Activated CD4-positive, alpha-beta T cell treated with anti-CD3 and anti-CD28 coated beads, Interleukin-2, amount 10 ng/mL, durations not matched to agents 24 days and 14 days (primary cell): ENCODE data around the gene MXD1. TPM values are rescaled to one million over a fixed set of nuclear protein-coding genes. Genes with fewer than 3 reads are reported as not detected.

Experiments used
- DNase-seq: peaks from one replicate; pipeline ENCODE4 v3.0.0; 2022
- H3K27ac Mint-ChIP-seq: one replicate; pipeline ENCODE4 v1.8.0; 2022; ENCODE audit warnings: mild to moderate bottlenecking, mixed read lengths
- H3K27me3 Mint-ChIP-seq: one replicate; pipeline ENCODE4 v1.8.0; 2022; ENCODE audit warnings: mixed read lengths
- H3K36me3 Mint-ChIP-seq: one replicate; pipeline ENCODE4 v1.8.0; 2022; ENCODE audit warnings: low read depth, mild to moderate bottlenecking, mixed read lengths
- H3K4me1 Mint-ChIP-seq: one replicate; pipeline ENCODE4 v1.8.0; 2021; ENCODE audit warnings: mixed read lengths
- H3K4me3 Mint-ChIP-seq: one replicate; pipeline ENCODE4 v1.8.0; 2022; ENCODE audit warnings: mild to moderate bottlenecking, moderate library complexity, mixed read lengths
- H3K9me3 Mint-ChIP-seq: one replicate; pipeline ENCODE4 v1.8.0; 2021; ENCODE audit warnings: mixed read lengths
- intact Hi-C: fragments of 100-400 bp; cut with micrococcal nuclease; formaldehyde crosslinking; loops from one replicate; pipeline ENCODE4 v1.15.1; 2023
- total RNA-seq: library from RNA; stranded (reverse); gene quantifications from 2 replicates; pipeline ENCODE4 v1.2.3, GENCODE V29; 2022

MXD1 gene
- total RNA-seq, 1 donor from 2014 or later: 11.7 TPM

DNA sequence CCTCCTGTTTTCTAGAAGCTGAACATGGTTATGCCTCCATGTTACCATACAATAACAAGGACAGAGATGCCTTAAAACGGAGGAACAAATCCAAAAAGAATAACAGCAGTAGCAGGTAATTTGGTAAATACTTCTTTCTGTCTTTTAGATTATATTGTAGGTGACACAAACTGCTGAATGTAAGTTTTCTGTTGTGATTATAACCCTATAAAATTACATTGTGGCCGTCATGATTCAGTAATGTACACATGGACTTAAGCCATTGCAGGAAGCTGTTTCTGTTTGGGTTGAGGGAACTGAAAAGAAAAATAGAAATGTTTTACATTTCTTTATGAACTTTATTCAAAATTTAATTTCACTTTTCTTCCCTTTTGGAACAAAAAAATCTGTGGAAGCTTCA, 1.2 kb downstream of the MXD1 start:
- DNase-seq: peak; percentile 25
- peak overlapping the region; percentile 64 for H3K27ac Mint-ChIP-seq
- intact Hi-C loops: loop anchor here (5.0 to 10.0 kb wide), 2 partner anchors 81 to 271 kb away; partner anchors contain the start of gene AAK1
- no peaks in the 10 kb centered on the region for H3K27me3 Mint-ChIP-seq
- peaks cover 24% of the 10 kb centered on the region for H3K36me3 Mint-ChIP-seq
- H3K4me1 Mint-ChIP-seq: peaks cover 29% of the 10 kb centered on the region
- H3K4me3 Mint-ChIP-seq: peak overlapping the region; percentile 85
- no peaks in the 10 kb centered on the region for H3K9me3 Mint-ChIP-seq

DNA sequence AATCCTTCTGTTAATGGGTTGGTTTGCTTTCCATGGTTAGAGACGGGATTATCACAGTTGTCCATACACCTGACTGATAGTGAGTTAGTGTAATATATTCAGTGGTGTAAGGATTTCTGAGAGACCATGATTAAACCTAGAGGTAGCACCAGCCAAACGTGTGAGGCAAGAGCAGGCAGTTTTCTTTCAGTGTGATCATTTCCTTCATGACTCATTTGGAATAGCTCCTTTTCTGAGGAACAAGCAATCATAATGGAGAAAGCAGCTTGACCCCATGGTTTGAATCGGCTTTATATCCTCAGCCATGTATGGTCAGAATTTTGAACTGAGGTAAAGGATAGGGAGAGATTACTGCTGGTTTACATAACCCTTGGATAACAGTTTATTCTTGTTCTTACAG, 2.9 kb downstream of the MXD1 start:
- Mint-ChIP-seq H3K4me1 (peaks cover 28% of the 10 kb centered on the region), H3K9me3 (no peaks in the 10 kb centered on the region), H3K27me3 (no peaks in the 10 kb centered on the region), H3K27ac (no peak overlapping the region), H3K36me3 (peaks cover 32% of the 10 kb centered on the region), H3K4me3 (no peak overlapping the region)
- peak; percentile 52 for DNase-seq
- intact Hi-C loops: loop anchor here (5.0 to 10.0 kb wide), 2 partner anchors 79 to 273 kb away; partner anchors contain the start of gene AAK1

GRCh38 chr2:69918401-69918800, 3.5 kb downstream of the MXD1 start:
- H3K4me3 Mint-ChIP-seq: no peak overlapping the region
- peaks cover 36% of the 10 kb centered on the region for H3K36me3 Mint-ChIP-seq
- no peaks in the 10 kb centered on the region for H3K9me3 Mint-ChIP-seq

GRCh38 chr2:69923116-69923515, 8.2 kb downstream of the MXD1 start:
- Mint-ChIP-seq H3K9me3 (no peaks in the 10 kb centered on the region), H3K4me3 (no peak overlapping the region), H3K27me3 (no peaks in the 10 kb centered on the region), H3K27ac (no peak overlapping the region), H3K4me1 (peaks cover 18% of the 10 kb centered on the region), H3K36me3 (peaks cover 43% of the 10 kb centered on the region)
- intact Hi-C loops: no loop called here
- peak; percentile 52 for DNase-seq

More at GRCh38 chr2:69918401-69918800, 3.5 kb downstream of the MXD1 start:
- intact Hi-C loops: loop anchor here (5.0 to 10.0 kb wide), 2 partner anchors 79 to 274 kb away; partner anchors contain the start of gene AAK1
- no peak overlapping the region for H3K27ac Mint-ChIP-seq
- H3K4me1 Mint-ChIP-seq: peaks cover 30% of the 10 kb centered on the region
- H3K27me3 Mint-ChIP-seq: no peaks in the 10 kb centered on the region
- DNase-seq: peak; percentile 23

DNA sequence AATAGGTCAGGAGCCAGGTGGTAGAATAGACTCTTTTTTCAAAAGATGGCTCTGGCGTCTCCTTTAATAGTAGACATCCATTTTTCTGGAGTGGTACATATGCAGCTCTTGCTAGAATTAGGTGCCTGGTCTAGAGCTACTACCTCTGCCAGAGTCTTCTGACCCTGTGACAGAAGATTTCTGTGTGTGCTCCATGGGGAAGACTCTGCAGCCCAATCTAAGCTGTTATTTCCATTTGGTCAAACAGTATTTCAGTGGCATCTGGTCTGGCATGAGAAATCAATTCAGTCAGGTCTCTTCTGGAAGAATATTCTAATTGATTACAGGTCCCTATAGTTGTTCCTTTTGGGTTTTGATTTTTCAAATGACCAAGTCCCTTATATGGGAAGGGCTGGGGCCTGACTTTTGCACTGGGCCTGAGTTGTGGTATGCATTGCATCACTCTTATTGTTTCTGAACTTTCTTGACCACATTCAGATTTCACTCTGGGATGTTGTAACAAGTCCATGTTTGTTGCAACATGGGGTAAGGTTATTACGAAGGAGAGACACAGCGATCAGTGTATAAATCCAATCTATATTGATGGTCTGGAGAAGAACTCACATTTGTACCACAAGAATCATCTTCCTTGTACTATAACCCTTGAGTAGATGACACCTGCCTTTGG, 12.1 kb downstream of the MXD1 start:
- DNase-seq: no peak
- intact Hi-C loops: no loop called here
- H3K27me3 Mint-ChIP-seq: no peaks in the 10 kb centered on the region
- H3K4me3 Mint-ChIP-seq: no peak overlapping the region
- peaks cover 22% of the 10 kb centered on the region for H3K4me1 Mint-ChIP-seq
- H3K36me3 Mint-ChIP-seq: peaks cover 43% of the 10 kb centered on the region
- H3K9me3 Mint-ChIP-seq: no peaks in the 10 kb centered on the region
- H3K27ac Mint-ChIP-seq: no peak overlapping the region

GRCh38 chr2:69931832-69932595, 17.1 kb downstream of the MXD1 start:
- Mint-ChIP-seq H3K36me3 (peaks cover 51% of the 10 kb centered on the region), H3K27me3 (no peaks in the 10 kb centered on the region), H3K27ac (peak overlapping the region; percentile 82), H3K4me1 (peaks cover 30% of the 10 kb centered on the region), H3K9me3 (no peaks in the 10 kb centered on the region), H3K4me3 (peak overlapping the region; percentile 0)
- intact Hi-C loops: loop anchor here (2.0 kb wide), 1 partner anchor 17 kb away; the partner anchor contains the start of gene MXD1
- no peak for DNase-seq

DNA sequence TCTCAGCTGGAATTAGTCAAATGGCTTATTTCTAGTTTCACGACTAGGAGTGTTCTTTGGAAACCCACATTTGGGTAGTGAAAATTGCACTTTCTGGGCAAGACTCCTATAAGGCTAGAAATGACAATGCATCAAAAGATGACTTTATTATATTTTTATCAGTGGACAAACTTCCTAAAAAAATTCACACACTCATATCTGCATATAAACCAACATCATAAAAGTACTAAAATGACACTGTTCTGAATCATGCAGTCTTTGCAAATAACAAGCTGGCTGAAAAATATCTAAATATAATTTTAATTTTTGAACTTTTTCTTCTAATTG, 17.6 kb downstream of the MXD1 start:
- Mint-ChIP-seq H3K9me3 (no peaks in the 10 kb centered on the region), H3K4me3 (no peak overlapping the region), H3K36me3 (peaks cover 51% of the 10 kb centered on the region), H3K27me3 (no peaks in the 10 kb centered on the region), H3K27ac (peak overlapping the region; percentile 82), H3K4me1 (peaks cover 28% of the 10 kb centered on the region)
- intact Hi-C loops: loop anchor here (2.0 kb wide), 1 partner anchor 18 kb away; the partner anchor contains the start of gene MXD1
- DNase-seq: no peak

DNA sequence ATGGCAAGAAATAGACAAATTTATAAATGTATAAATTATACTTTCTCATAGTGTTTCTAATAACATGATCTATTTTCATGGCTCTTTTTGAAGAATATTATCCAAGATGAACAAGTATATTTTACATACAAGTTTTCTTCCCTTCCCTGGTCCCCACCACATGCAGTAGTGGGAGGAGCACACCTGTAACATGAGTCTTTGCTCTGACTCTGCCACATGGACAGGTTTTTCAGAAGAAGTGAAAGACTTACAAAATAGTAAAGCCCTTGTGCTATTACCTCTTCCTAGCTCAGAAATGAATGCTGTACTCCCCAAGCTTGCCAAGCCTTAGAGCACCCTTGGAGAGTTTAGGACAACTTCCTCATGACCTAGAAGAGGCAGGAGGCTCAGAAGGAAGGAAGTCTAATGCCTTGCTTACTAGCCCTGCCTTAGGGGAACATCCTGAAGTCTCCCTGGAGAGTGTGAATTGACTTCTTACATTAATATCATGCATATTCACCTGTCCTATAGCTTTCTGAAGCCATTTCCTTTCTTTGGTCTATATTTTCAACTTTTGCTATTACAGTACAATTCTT, 18.4 kb downstream of the MXD1 start:
- no peaks in the 10 kb centered on the region for H3K27me3 Mint-ChIP-seq
- H3K4me1 Mint-ChIP-seq: peaks cover 28% of the 10 kb centered on the region
- intact Hi-C loops: loop anchor here (2.0 kb wide), 1 partner anchor 19 kb away; the partner anchor contains the start of gene MXD1
- DNase-seq: no peak
- H3K9me3 Mint-ChIP-seq: no peaks in the 10 kb centered on the region
- peak overlapping the region; percentile 22 for H3K27ac Mint-ChIP-seq
- no peak overlapping the region for H3K4me3 Mint-ChIP-seq
- peaks cover 52% of the 10 kb centered on the region for H3K36me3 Mint-ChIP-seq

DNA sequence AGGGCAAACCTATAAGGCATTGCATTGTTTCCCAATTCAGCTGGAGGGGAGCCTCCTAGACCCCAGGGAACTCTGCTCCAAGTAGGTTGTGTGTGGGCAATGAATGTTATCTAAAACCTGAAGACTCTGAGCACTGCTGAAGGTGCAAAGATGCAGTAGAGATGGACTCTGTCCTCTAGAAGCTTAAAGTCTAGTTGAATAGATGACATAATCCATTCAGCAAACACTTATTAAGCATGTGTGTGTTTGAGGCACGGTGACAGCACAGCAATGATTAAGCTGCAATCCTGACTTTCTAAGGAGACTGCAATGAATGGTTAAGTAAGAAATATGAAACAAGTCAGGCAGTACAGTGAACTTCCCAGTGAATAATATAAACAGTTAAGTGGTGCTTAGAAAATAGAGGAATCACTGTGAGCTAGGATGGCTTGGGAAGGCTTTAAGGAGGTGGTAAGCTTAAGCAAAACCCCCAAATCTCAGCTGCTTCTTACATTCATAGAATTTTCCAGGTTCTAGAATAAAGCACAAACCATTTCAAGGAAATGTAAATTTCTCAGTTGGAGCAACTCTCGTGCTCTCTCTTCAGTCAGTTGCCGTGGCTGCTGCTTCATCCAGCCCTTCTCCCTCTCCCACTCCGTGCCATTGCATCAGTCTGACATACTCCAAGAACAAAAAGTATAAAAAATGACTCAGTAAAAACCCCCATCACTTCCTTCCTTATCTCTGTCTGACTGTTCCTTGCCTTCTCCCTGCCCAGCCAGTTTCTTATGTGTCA, 19.1 kb downstream of the MXD1 start:
- H3K4me1 Mint-ChIP-seq: peaks cover 28% of the 10 kb centered on the region
- no peaks in the 10 kb centered on the region for H3K9me3 Mint-ChIP-seq
- H3K36me3 Mint-ChIP-seq: peaks cover 55% of the 10 kb centered on the region
- H3K4me3 Mint-ChIP-seq: no peak overlapping the region
- no peak for DNase-seq
- intact Hi-C loops: loop anchor here (1.0 to 2.0 kb wide), 2 partner anchors 12 to 19 kb away; partner anchors contain the start of gene MXD1
- H3K27ac Mint-ChIP-seq: peak overlapping the region; percentile 0
- H3K27me3 Mint-ChIP-seq: no peaks in the 10 kb centered on the region

GRCh38 chr2:69934614-69934908, 19.7 kb downstream of the MXD1 start:
- peaks cover 54% of the 10 kb centered on the region for H3K36me3 Mint-ChIP-seq
- H3K4me1 Mint-ChIP-seq: peaks cover 28% of the 10 kb centered on the region
- no peaks in the 10 kb centered on the region for H3K27me3 Mint-ChIP-seq
- no peaks in the 10 kb centered on the region for H3K9me3 Mint-ChIP-seq
- H3K27ac Mint-ChIP-seq: no peak overlapping the region
- no peak overlapping the region for H3K4me3 Mint-ChIP-seq
- DNase-seq: no peak
- intact Hi-C loops: loop anchor here (1.0 kb wide), 1 partner anchor 12 kb away; no protein-coding TSS in a partner anchor

GRCh38 chr2:69935011-69935410, 20.1 kb downstream of the MXD1 start:
- intact Hi-C loops: no loop called here
- H3K4me1 Mint-ChIP-seq: peaks cover 28% of the 10 kb centered on the region
- DNase-seq: no peak
- H3K27me3 Mint-ChIP-seq: no peaks in the 10 kb centered on the region
- no peak overlapping the region for H3K27ac Mint-ChIP-seq
- no peaks in the 10 kb centered on the region for H3K9me3 Mint-ChIP-seq
- H3K36me3 Mint-ChIP-seq: peaks cover 56% of the 10 kb centered on the region
- H3K4me3 Mint-ChIP-seq: no peak overlapping the region

DNA sequence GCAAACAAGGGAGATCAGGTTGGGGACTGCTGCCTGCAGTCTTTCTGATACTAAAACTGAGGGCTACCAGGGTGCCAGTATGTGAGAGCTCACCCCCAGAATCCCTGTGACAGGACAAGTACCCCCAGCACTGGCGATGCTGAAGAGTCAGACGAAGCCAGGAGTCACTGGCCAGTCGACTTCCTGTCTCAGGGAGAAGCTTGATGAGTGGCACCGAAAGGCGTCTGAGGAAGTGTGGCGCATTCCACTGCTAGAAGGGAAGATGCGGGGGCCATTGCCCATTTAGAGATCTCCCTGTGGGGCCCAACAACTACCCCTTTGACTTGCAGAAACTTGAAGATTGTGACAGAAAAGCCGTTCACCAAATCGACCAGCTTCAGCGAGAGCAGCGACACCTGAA, 22.0 kb downstream of the MXD1 start:
- Mint-ChIP-seq H3K4me3 (no peak overlapping the region), H3K36me3 (peaks cover 60% of the 10 kb centered on the region), H3K27ac (no peak overlapping the region), H3K4me1 (peaks cover 22% of the 10 kb centered on the region), H3K9me3 (no peaks in the 10 kb centered on the region), H3K27me3 (no peaks in the 10 kb centered on the region)
- no peak for DNase-seq
- intact Hi-C loops: no loop called here

- H3K4me3 Mint-ChIP-seq: no peak overlapping the region
- H3K4me1 Mint-ChIP-seq: peaks cover 16% of the 10 kb centered on the region
- DNase-seq: no peak
- intact Hi-C loops: no loop called here
- no peaks in the 10 kb centered on the region for H3K27me3 Mint-ChIP-seq
- peaks cover 62% of the 10 kb centered on the region for H3K36me3 Mint-ChIP-seq
- H3K9me3 Mint-ChIP-seq: no peaks in the 10 kb centered on the region
- H3K27ac Mint-ChIP-seq: no peak overlapping the region
Measured at GRCh38 chr2:69937968-69938367, 23.1 kb downstream of the MXD1 start.
